Type B pancreatic cell (in vitro differentiated cells): ENCODE data around the gene RNF111. TPM values are rescaled to one million over a fixed set of nuclear protein-coding genes. Genes with fewer than 3 reads are reported as not detected.
"Not testable (repeated sequence)": the region's sequence is repeated elsewhere in the genome, so short reads cannot be mapped to it uniquely, and the experiment has no call there.

ENCODE experiments used
- DNase-seq: peaks from one replicate; pipeline ENCODE4 v3.0.0; 2021; ENCODE audit warnings: mixed read lengths; ENCODE audit not compliant: unreplicated experiment; ENCODE audit errors: extremely low spot score
- H3K27ac Mint-ChIP-seq: 2 replicates; pipeline ENCODE4 v1.8.0; 2021; ENCODE audit warnings: mild to moderate bottlenecking, mixed read lengths
- H3K27me3 Mint-ChIP-seq: 2 replicates; pipeline ENCODE4 v1.8.0; 2021; ENCODE audit warnings: mixed read lengths
- H3K36me3 Mint-ChIP-seq: 2 replicates; pipeline ENCODE4 v1.8.0; 2021; ENCODE audit warnings: mixed read lengths
- H3K4me1 Mint-ChIP-seq: one replicate; pipeline ENCODE4 v1.8.0; 2021; ENCODE audit warnings: mixed read lengths; ENCODE audit not compliant: unreplicated experiment
- H3K4me3 Mint-ChIP-seq: 2 replicates; pipeline ENCODE4 v1.8.0; 2021; ENCODE audit warnings: mild to moderate bottlenecking, mixed read lengths
- H3K9me3 Mint-ChIP-seq: 2 replicates; pipeline ENCODE4 v1.8.0; 2021; ENCODE audit warnings: mixed read lengths
- CTCF ChIP-seq: fragments of 200-600 bp; sonication (generic); conservative IDR thresholded peaks from 2 replicates; pipeline ENCODE4 v1.5.0; 2021; ENCODE audit warnings: antibody characterized with exemption, mild to moderate bottlenecking
- total RNA-seq: library from RNA; stranded (reverse); gene quantifications from 2 replicates; pipeline ENCODE4 v1.2.1, GENCODE V29; 2021; ENCODE audit warnings: low replicate concordance

RNF111 gene
- total RNA-seq, 1 donor from 2014 or later = 31.0 TPM

DNA sequence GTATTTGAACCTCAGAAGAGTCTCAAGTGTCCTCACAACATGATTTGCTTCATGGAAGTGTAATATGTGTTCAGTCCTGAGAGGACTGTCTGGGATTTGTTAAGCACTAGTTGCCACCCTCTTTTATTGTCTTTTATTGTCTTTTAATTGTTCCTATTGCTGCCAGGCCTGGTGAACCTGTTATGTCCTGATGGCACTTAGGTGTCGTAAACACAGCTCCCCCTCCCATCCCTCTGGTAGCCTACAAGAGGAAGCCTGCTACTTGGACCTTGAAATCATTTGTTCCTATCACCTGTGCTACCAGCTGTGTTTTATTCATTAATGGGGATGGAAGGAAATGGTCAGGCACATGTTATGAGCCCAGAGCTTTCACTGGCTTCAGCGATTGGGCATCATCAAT is 136.8 kb downstream of the RNF111 start:
- no peak overlapping the region for H3K4me3 Mint-ChIP-seq
- H3K36me3 Mint-ChIP-seq = peaks cover 71% of the 10 kb centered on the region
- H3K27me3 Mint-ChIP-seq = no peaks in the 10 kb centered on the region
- H3K27ac Mint-ChIP-seq = no peak overlapping the region
- no peaks in the 10 kb centered on the region for H3K9me3 Mint-ChIP-seq
- no peaks in the 10 kb centered on the region for H3K4me1 Mint-ChIP-seq
- TF ChIP-seq CTCF = no peak
- DNase-seq = no peak

DNA sequence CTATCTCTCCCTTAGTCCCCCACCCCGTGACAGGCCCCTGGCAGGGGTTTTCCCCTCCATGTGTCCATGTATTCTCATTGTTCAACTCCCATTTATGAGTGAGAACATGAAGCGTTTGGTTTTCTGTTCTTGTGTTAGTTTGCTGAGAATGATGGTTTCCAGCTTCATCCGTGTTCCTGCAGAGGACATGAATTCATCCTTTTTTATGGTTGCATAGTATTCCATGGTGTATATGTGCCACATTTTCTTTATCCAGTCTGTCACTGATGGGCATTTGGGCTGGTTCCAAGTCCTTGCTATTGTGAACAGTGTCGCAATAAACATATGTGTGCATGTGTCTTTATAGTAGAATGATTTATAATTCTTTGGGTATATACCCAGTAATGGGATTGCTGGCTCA is 138.2 kb downstream of the RNF111 start:
- not testable (repeated sequence) for H3K4me3 Mint-ChIP-seq, H3K27ac Mint-ChIP-seq, H3K4me1 Mint-ChIP-seq, H3K27me3 Mint-ChIP-seq, H3K9me3 Mint-ChIP-seq, DNase-seq
- peaks cover 79% of the 10 kb centered on the region for H3K36me3 Mint-ChIP-seq

DNA sequence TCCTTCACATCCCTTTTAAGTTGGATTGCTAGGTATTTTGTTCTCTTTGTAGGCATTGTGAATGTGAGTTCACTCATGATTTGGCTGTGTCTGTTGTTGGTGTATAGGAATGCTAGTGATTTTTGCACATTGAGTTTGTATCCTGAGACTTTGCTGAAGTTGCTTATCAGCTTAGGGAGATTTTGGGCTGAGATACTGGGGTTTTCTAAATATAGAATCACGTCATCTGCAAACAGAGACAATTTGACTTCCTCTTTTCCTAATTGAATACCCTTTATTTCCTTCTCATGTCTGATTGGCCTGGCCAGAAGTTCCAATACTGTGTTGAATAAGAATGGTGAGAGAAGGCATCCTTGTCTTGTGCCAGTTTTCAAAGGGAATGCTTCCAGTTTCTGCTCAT is 139.8 kb downstream of the RNF111 start:
- H3K4me1 Mint-ChIP-seq, DNase-seq, H3K9me3 Mint-ChIP-seq, H3K27ac Mint-ChIP-seq, H3K27me3 Mint-ChIP-seq, H3K4me3 Mint-ChIP-seq: not testable (repeated sequence)
- H3K36me3 Mint-ChIP-seq = peaks cover 82% of the 10 kb centered on the region

DNA sequence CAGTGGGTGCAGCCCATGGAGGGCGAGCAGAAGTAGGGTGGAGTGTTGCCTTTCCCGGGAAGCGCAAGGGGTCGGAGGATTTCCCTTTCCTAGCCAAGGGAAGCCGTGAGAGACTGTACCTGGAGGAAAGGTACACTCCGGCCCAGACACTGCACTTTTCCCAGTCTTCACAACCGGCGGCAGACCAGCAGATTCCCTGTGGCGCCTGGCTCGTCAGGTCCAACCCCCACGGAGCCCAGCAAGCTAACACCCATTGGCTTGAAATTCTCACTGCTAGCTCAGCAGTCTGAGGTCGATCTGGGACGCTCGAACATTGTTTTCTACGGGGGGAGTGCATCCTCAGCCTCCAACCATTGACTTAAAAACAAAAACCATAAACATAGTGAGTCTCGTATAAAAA is 144.0 kb downstream of the RNF111 start:
- Mint-ChIP-seq H3K4me3 (no peak overlapping the region), H3K36me3 (peaks cover 60% of the 10 kb centered on the region), H3K4me1 (no peaks in the 10 kb centered on the region), H3K27ac (no peak overlapping the region), H3K9me3 (peaks cover 5% of the 10 kb centered on the region), H3K27me3 (no peaks in the 10 kb centered on the region)
- DNase-seq = no peak
- no peak for TF ChIP-seq CTCF

- no peak overlapping the region for H3K27ac Mint-ChIP-seq
- no peak overlapping the region for H3K4me3 Mint-ChIP-seq
- H3K36me3 Mint-ChIP-seq = peaks cover 57% of the 10 kb centered on the region
- H3K4me1 Mint-ChIP-seq = no peaks in the 10 kb centered on the region
- DNase-seq = no peak
- no peak for TF ChIP-seq CTCF
- H3K27me3 Mint-ChIP-seq = no peaks in the 10 kb centered on the region
- peaks cover 5% of the 10 kb centered on the region for H3K9me3 Mint-ChIP-seq
Measured at GRCh38 chr15:59131969-59132562, 144.6 kb downstream of the RNF111 start.

- no peak for TF ChIP-seq CTCF
- Mint-ChIP-seq H3K36me3 (peaks cover 44% of the 10 kb centered on the region), H3K4me3 (no peak overlapping the region), H3K27ac (no peak overlapping the region), H3K4me1 (no peaks in the 10 kb centered on the region), H3K27me3 (no peaks in the 10 kb centered on the region), H3K9me3 (peaks cover 5% of the 10 kb centered on the region)
- DNase-seq = no peak
Measured at GRCh38 chr15:59133929-59134427, 146.5 kb downstream of the RNF111 start.

DNA sequence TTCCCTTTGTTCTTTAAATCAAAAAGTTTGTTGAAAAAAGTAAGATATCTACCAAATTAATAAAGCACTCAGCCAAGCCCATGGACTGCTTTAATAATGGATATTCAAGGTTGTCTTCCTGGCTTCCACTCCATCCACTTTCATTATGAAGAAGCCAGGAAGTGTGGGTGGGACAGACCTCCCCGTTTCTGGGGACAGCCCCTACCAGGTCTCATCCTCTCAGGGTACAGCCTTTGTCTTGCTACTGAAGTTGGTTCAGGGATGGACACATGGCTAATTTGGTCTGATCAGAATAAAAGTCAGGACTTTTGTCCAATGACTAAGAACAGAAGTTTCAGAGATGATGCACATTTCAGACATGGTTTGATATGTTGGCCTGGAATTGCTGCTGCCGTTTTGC is 150.1 kb downstream of the RNF111 start:
- no peaks in the 10 kb centered on the region for H3K4me1 Mint-ChIP-seq
- TF ChIP-seq CTCF = no peak
- peaks cover 28% of the 10 kb centered on the region for H3K36me3 Mint-ChIP-seq
- no peak overlapping the region for H3K27ac Mint-ChIP-seq
- no peak overlapping the region for H3K4me3 Mint-ChIP-seq
- DNase-seq = no peak
- H3K9me3 Mint-ChIP-seq = no peaks in the 10 kb centered on the region
- H3K27me3 Mint-ChIP-seq = no peaks in the 10 kb centered on the region
